Measurements from ENCODE around the gene C1QTNF9B. TPM values are rescaled to one million over a fixed set of nuclear protein-coding genes. Genes with fewer than 3 reads are reported as not detected.

The C1QTNF9B gene
- total and polyA plus RNA-seq, 12 donors: 0.24 TPM; not detected in 11

DNA sequence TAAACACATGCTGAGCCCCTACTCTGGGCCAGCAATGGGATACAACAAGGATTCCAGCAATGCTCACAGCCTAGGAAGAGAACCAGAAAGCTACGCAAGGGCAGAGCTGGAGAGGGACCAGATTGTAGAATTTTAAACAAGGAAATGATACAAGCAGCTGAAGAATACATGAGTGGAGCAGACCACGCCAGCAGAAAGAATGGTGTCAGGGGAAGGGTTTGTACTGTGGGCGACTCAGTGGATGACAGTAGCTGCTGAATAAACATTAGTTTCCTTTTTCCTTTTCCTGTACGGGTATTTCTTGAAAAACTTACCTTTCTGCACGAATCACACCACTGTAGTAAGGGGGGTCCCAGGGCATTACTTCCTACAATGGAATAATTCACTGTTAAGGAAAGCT is 38.8 kb downstream of the C1QTNF9B start:
- no peaks in the 10 kb centered on the region for H3K27me3 ChIP-seq
- H3K4me3 ChIP-seq: no peak overlapping the region
- no peaks in the 10 kb centered on the region for H3K9me3 ChIP-seq (replicated peaks in 1 of 3)
- DNase-seq: no peak
- WGBS, 4 donors: 85 to 89% (median 87%) methylated on average over 5 of the region's 5 CpGs
- TF ChIP-seq, protein P1, sequence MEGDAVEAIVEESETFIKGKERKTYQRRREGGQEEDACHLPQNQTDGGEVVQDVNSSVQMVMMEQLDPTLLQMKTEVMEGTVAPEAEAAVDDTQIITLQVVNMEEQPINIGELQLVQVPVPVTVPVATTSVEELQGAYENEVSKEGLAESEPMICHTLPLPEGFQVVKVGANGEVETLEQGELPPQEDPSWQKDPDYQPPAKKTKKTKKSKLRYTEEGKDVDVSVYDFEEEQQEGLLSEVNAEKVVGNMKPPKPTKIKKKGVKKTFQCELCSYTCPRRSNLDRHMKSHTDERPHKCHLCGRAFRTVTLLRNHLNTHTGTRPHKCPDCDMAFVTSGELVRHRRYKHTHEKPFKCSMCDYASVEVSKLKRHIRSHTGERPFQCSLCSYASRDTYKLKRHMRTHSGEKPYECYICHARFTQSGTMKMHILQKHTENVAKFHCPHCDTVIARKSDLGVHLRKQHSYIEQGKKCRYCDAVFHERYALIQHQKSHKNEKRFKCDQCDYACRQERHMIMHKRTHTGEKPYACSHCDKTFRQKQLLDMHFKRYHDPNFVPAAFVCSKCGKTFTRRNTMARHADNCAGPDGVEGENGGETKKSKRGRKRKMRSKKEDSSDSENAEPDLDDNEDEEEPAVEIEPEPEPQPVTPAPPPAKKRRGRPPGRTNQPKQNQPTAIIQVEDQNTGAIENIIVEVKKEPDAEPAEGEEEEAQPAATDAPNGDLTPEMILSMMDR (IDR thresholded peaks at IDR 0.05): no peak
- no peak for TF ChIP-seq POLR2A (IDR thresholded peaks at IDR 0.05)
- intact Hi-C loops (cut with DNase I): no loop called here
- no peaks in the 10 kb centered on the region for H3K4me1 ChIP-seq (replicated peaks in 1 of 2)
- no peak overlapping the region for H3K27ac ChIP-seq
- H3K36me3 ChIP-seq (replicated peaks in 1 of 2): no peaks in the 10 kb centered on the region

DNA sequence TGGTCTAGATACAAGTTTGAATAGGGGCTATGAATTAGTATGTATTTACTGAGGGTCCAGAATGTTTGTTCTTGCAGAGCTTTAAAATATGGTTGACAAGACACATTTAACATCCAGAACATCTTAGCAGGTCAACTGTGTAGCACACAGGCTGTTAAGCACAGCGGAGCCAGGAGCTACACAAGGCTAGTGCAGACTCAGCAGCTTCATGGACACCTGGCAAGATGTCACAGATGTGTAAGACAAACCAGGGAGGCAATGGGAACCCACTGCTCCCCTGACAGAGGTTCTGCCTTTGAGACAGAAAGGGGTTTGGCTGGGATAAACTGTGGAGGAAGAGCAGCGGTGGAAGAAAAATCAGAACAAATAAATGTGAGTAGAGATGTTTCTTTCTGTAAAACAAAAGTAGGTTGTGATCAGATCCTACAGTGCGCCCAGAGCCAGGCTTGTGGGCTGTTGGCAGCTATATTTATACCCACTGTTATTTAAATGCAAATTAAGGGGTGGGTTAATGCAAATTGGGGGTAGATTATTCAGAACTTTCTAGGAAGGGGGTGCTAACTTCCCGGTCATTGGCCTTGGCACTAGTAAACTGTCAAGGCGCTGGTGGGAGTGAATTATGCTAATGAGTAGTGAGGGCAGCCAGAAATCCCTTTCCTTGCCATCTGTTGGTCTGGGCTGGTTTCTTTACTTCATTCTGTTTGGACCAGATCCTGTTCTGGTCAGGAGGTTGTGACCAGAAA is 41.1 kb downstream of the C1QTNF9B start:
- Histone ChIP-seq H3K4me1 (replicated peaks in 1 of 2) (no peaks in the 10 kb centered on the region), H3K36me3 (replicated peaks in 1 of 2) (no peaks in the 10 kb centered on the region), H3K4me3 (no peak overlapping the region), H3K27ac (no peak overlapping the region), H3K9me3 (replicated peaks in 1 of 3) (no peaks in the 10 kb centered on the region), H3K27me3 (no peaks in the 10 kb centered on the region)
- 81 to 96% (median 86%) methylated on average over 5 of the region's 5 CpGs for WGBS, 4 donors
- TF ChIP-seq POLR2A (IDR thresholded peaks at IDR 0.05): no peak
- TF ChIP-seq, protein P1 (IDR thresholded peaks at IDR 0.05): no peak
- no peak for DNase-seq
- intact Hi-C loops (cut with DNase I): no loop called here

DNA sequence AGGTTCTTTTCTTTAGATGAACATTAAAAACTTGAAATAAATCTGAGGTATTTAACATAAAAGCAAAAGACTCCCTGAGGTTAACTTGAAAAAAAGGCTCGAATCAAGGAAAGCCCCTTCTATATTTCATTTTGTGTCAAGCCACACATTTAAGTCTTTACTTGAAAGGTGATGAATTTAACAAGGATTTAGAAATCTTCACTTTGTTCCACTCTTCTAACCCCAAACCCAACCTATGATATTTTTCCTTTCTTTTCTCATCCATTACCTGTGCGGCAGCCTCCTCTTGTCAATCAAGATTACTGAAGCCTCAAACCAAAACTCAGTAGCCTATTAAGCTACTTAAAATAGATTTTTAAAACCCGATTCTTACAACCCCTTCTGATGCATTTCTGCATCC is 41.9 kb downstream of the C1QTNF9B start:
- DNase-seq: no peak
- no peaks in the 10 kb centered on the region for H3K9me3 ChIP-seq (replicated peaks in 1 of 3)
- intact Hi-C loops (cut with DNase I): no loop called here
- H3K27me3 ChIP-seq: no peaks in the 10 kb centered on the region
- no peaks in the 10 kb centered on the region for H3K36me3 ChIP-seq (replicated peaks in 1 of 2)
- H3K4me3 ChIP-seq: no peak overlapping the region
- no peak overlapping the region for H3K27ac ChIP-seq
- no peaks in the 10 kb centered on the region for H3K4me1 ChIP-seq (replicated peaks in 1 of 2)
- TF ChIP-seq POLR2A (IDR thresholded peaks at IDR 0.05): no peak
- TF ChIP-seq, protein P1 (IDR thresholded peaks at IDR 0.05): no peak
- WGBS, 4 donors: 87 to 95% (median 94%) methylated on average over 3 of the region's 3 CpGs

DNA sequence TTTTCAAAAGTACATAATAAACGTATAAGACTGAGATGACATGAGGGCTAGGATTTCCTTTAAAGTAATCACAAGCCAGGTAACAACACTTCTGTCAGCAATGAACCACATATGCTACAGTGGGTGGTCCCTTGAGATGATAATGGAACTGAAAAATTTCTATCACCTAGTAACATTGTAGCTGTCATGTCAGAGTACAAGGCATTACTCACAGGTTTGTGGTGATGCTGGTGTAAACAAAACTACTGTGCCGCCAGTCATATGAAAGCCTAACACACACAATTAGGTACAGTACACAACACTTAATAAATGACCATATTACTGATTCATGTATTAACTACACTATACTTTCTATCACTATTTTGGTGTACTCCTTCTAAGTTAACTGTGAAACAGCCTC is 45.0 kb downstream of the C1QTNF9B start:
- no peaks in the 10 kb centered on the region for H3K36me3 ChIP-seq (replicated peaks in 1 of 2)
- TF ChIP-seq, protein P1 (IDR thresholded peaks at IDR 0.05): no peak
- no peak for TF ChIP-seq POLR2A (IDR thresholded peaks at IDR 0.05)
- WGBS, 4 donors: 48 to 50% (median 49%) methylated on average over 2 of the region's 2 CpGs
- no peak for DNase-seq
- intact Hi-C loops (cut with DNase I): no loop called here
- H3K27me3 ChIP-seq: no peaks in the 10 kb centered on the region
- H3K4me3 ChIP-seq: no peak overlapping the region
- H3K9me3 ChIP-seq (replicated peaks in 1 of 3): no peaks in the 10 kb centered on the region
- H3K27ac ChIP-seq: no peak overlapping the region
- no peaks in the 10 kb centered on the region for H3K4me1 ChIP-seq (replicated peaks in 1 of 2)

Data from adrenal gland (tissue), 12 donors.